SK-N-SH treated with all-trans-retinoic acid at 6 μM for 48 hours (cell line): ENCODE results near the gene ELF3.

Experiments used
- BACH2 ChIP-seq: fragments of 250-450 bp; sonication (Bioruptor Pico); IDR thresholded peaks from 2 replicates; pipeline ENCODE4 v1.9.0; 2021; ENCODE audit warnings: mild to moderate bottlenecking, borderline replicate concordance
- RARB ChIP-seq: fragments of 250-450 bp; sonication (Bioruptor Pico); IDR thresholded peaks from 2 replicates; pipeline ENCODE4 v1.8.0; 2021; ENCODE audit warnings: mild to moderate bottlenecking, moderate library complexity
- ZNF565 ChIP-seq: fragments of 450-650 bp; formaldehyde crosslinking; conservative IDR thresholded peaks from 2 replicates; pipeline ENCODE4 v1.5.0; 2020; ENCODE audit warnings: low read depth, mild to moderate bottlenecking, moderate library complexity
- ZNF8 ChIP-seq: fragments of 450-650 bp; formaldehyde crosslinking; IDR thresholded peaks from 2 replicates; pipeline ENCODE4 v1.5.0; 2020; ENCODE audit warnings: mild to moderate bottlenecking, moderate library complexity

DNA sequence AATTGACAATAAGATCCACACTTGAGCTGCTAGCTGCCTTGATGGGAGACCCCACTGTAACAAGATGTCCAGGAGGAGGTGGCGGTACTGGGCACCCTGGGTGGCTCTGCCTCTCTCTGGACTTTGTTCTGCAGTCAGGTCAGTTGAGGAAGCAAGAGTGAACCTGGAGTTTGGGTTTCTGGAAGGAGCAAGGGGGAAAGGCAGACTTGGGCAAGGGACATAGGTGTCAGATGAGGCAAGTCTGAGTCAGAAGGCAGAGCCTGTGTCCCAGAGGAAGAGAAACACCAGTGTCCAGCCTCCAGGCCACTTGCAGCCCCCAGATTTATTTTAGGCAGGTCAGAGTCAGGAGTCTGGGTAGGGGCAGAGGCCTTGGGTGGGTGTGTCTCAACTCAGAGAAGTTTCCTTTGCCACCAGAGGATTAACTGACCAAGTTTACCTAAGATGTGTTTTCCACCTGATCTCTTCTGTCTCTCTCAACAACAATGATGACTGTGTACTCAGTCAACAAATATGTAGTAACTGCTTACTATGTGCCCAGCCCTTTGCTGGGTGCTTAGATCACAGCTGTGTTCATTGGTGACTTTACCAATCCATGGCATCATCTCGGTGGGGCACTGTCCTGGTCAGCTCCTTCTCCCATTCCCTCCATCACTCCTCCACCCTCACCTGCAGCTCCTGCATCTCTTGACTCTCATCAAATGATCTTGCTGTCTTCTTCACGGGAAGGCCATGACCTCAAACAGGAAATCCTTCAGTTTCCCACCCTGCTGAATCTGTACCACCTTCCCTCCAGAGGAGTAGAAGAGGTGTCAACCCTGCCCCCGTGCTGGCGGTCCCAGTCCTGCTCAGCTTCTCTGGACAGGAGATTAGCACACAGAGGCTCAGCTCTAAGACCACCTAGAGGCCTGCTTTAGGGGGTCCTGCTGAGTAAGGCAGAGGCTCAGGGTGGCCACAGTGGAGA is 36.6 kb downstream of the ELF3 start:
- TF ChIP-seq RARB, result no peak
- TF ChIP-seq BACH2, result no peak
- TF ChIP-seq ZNF8 (CRISPR knock-in tag), result no peak
- no peak for TF ChIP-seq ZNF565
